ENCODE measurements around the gene INPP5A.

DNA sequence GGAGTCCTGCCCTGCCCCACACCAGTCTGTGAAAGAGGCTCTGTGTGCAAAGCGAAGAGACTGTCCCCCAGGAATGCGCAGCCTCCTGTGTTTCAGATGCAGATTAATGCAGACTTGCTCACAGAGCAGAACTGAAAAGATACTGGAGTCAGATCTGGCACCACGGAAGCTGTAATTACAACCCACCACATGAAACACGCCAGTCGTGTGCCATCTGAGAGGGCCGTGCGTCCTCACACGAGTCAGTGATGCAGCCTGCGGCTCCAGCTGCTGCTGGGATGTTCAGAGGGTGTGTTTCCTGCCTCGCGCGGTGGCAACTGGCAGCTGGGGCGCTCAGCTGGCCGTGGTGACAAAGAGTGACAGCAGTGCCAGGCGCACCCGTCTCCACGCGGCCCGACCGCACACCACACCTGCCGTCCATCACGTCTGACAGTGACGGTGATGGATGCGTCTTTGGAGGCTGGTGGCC is 198.4 kb downstream of the INPP5A start:
- TF ChIP-seq SPI1 (IDR thresholded peaks at IDR 0.05; ENCODE audit: borderline replicate concordance, low read depth): no peak
- no peak for TF ChIP-seq GABPA (IDR thresholded peaks at IDR 0.05; ENCODE audit: low read depth)
